Measurements from ENCODE around the gene PDE9A. TPM values are rescaled to one million over a fixed set of nuclear protein-coding genes. Genes with fewer than 3 reads are reported as not detected.
"Not testable (repeated sequence)": the region's sequence is repeated elsewhere in the genome, so short reads cannot be mapped to it uniquely, and the experiment has no call there.

PDE9A gene
- polyA plus RNA-seq, 4 donors, result 36.2 to 41.7 (median 37.7) TPM

DNA sequence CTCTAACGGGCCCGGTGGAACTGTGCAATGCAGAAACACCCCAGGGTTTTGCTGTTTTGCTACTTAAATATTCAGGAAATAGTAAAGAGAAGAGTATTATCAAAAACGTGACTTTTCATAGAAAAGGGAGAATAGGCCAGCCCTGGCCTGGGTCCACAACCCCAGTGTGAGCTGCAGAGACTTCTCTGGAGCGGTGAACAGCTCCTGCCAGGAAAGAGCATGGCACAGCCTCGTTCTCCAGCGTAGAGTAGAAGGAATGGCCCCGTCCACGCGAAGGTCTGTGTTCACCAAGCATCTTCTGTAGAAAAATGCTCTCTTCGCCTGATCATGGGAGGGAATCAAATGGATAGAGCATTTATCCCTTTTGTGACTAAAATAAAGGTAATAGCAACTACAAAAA is 51.4 kb downstream of the PDE9A start:
- no peak for DNase-seq (ENCODE audit: low read depth in 4 of 4, low spot score in 3 of 4)

GRCh38 chr21:42705346-42705745 is 51.9 kb downstream of the PDE9A start:
- DNase-seq (ENCODE audit: low read depth in 4 of 4, low spot score in 3 of 4), result no peak

DNA sequence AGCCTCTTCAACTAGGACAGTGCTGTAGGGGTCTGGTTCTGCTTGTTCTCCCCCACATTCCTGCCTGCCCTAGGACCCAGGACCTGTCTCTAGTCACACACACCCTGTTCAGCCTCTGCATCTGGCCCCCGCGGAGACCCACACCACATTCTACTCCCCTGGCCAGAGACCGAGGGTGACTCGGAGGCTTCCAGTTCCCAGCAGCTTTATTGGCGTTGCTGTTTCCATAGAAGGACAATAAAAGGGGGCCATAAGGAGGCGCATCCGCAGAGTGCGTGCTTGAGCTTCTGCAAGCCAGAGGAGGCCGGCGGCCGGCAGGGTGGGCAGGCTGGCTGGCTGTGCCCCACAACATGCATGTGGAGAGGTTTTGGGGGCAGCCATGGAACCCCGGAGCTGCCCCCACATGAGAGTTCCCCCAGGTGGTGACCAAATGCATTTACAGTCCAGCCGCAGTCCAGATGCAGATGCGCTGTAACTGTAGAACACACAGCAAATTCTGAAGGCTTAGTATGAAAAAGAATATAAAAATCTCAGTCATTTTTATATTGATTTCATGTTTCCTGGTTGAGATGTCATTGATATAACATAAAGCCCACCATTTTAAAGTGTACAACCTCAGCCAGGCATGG is 52.4 kb downstream of the PDE9A start:
- no peak for DNase-seq (ENCODE audit: low read depth in 4 of 4, low spot score in 3 of 4)

DNA sequence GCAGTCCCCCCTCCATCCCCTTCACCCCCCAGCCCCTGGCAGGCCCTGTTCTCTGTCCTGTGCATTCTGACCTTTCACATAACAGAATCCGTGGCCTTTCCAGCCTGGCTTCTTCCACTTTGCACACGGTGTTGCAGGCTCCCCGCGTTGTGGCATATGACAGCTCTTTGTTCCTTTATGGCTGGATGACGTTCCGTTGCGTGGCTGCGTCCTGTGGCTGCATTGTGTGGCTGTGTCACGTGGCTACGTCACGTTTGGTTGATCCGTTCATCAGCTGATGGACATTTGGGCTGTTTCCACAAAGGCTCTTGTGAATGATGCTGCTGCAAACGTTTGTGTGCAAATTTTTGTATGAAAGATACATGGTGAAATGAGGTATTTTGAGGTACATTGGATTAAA is 53.3 kb downstream of the PDE9A start:
- DNase-seq (ENCODE audit: low read depth in 4 of 4, low spot score in 3 of 4), result no peak

- no peak for DNase-seq (ENCODE audit: low read depth in 4 of 4, low spot score in 3 of 4)
Measured at GRCh38 chr21:42707207-42707830, 53.9 kb downstream of the PDE9A start.

DNA sequence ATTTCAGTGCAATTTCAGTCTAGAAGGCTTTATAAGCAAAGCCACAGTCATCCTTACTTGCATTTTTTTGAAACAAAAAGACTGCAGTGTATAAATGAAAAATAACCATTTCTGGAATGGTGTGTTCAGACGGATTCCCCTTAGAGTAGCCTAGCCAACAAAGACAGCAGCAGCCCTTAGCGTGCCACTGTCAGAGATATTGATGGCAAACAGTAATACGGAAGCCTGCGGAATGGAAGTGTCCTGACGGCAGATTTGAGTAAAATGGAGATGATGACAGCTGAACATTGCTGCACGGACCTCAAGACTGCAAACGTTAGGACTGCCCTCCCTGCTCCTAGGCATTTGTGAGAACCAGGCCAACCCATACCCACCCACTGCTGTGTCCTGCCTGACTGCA is 54.7 kb downstream of the PDE9A start:
- no peak for DNase-seq (ENCODE audit: low read depth in 4 of 4, low spot score in 3 of 4)

DNA sequence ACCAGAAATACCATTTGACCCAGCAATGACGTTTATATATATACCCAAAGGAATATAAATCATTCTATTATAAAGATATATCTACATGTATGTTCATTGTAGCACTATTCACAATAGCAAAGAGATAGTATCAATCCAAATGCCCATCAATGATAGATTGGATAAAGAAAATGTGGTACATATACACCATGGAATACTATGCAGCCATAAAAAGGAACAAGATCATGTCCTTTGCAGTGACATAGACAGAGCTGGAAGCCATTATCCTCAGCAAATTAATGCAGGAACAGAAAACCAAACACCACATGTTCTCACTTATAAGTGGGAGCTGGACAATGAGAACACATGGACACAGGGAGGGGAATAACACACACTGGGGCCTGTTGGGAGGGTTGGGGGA is 55.5 kb downstream of the PDE9A start:
- not testable (repeated sequence) for DNase-seq (ENCODE audit: low read depth in 4 of 4, low spot score in 3 of 4)

DNA sequence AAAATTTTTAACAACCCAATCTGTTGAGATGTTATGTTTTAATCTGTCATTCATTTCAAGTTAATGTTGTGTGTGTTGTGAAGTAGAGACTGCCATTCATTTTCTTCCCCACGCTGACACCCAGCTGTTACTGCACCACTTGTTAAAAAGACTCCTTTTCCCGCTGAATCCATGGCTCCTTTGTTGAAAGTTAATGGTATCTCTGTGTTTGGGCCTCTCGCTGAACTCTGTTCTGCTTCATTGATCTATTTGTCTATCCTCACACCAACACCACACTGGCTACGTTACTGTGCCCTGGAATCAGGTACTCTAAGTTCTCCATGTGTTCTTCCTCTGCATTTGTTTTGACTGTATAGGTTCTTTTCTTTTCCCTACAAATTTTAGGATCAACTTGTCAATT is 58.2 kb downstream of the PDE9A start:
- DNase-seq (ENCODE audit: low read depth in 4 of 4, low spot score in 3 of 4), result no peak

- DNase-seq (ENCODE audit: low read depth in 4 of 4, low spot score in 3 of 4), result not testable (repeated sequence)
Measured at GRCh38 chr21:42715427-42715826, 62.0 kb downstream of the PDE9A start.

DNA sequence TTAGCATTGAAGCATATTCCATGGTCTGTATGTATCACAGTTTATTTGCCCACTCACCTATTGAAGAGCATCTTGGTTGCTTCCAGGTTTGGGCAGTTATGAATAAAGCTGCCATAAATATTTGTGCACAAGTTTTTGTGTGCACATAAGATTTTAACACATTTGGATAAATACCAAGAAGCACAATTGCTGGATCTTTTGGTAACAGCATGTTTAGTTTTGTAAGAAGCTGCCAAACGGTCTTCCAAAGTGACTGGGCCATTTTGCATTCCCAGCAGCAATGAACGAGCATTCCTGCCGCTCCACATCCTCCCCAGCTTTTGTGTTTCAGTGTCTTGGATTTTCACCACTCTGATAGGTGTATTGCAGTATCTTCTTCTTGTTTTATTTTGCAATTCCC is 62.7 kb downstream of the PDE9A start:
- DNase-seq (ENCODE audit: low read depth in 4 of 4, low spot score in 3 of 4), result no peak

DNA sequence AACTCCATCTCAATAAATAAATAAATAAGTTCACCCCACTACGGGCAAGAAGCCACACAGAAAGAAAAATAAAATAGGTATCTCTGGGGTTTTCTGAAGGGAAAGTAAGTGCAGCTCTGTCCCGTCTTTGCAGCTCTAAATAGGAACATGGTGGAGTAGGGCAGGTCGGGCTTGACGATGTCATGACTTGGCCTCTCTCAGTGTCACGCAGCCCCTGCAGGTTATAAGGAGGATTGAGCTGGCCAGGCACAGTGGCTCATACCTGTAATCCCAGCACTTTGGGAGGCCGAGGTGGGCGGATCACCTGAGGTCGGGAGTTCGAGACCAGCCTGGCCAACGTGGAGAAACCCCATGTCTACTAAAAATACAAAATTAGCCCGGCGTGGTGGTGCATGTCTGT is 67.1 kb downstream of the PDE9A start:
- DNase-seq (ENCODE audit: low read depth in 4 of 4, low spot score in 3 of 4), result not testable (repeated sequence)

GRCh38 chr21:42721341-42721824 is 68.0 kb downstream of the PDE9A start:
- no peak for DNase-seq (ENCODE audit: low read depth in 4 of 4, low spot score in 3 of 4)

DNA sequence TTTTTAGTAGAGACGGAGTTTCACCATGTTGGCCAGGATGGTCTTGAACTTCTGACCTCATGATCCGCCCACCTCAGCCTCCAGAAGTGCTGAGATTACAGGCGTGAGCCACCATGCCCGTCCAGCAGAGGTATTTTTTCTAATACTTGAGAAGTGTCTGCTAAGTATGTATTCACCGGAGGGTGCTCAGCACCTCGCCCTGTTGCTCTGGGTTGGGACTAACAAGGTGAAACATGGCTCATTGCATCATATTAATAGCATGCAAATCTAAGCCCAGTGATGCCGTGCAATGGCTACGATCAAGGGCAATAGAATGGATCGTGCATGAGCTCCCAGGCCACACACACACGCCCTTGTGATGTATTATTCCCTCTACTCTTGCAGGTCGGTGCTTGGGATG is 68.7 kb downstream of the PDE9A start:
- DNase-seq (ENCODE audit: low read depth in 4 of 4, low spot score in 3 of 4), result no peak

DNA sequence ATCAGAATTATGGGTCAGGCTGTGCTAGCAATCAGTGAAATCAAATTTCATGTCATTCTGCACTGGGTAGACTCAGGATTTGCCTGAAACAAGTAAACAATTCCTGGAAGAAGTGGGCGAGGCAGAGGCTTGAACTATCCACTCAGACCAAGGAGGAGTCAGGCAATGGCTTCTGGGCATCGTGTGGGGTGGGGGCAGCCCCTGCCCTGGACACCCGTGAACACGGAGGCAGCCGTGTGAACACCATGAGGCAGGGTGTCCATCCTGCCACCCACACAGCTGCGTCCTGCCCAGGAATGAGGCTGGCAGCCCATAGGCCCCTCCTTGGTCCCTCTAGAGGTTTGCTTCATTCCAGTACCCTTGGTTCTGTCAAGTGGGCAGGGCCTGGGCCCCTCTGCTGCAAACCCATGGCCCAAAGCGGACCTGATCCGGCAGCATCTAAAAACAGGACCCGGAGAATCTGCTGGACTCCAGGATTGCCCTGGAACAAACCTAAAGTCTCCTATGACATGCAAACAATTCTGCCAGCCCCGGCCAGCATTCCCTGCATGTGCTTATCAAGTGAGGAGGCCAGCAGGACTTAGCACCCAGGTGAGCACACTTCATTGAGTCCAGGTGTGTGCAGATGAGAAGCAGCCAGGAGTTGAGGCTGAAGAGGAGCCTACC is 69.5 kb downstream of the PDE9A start:
- DNase-seq (ENCODE audit: low read depth in 4 of 4, low spot score in 3 of 4), result no peak

- DNase-seq (ENCODE audit: low read depth in 4 of 4, low spot score in 3 of 4), result no peak
Measured at GRCh38 chr21:42724226-42724920, 71.0 kb downstream of the PDE9A start.

GRCh38 chr21:42725416-42725930 is 72.1 kb downstream of the PDE9A start:
- DNase-seq (ENCODE audit: low read depth in 4 of 4, low spot score in 3 of 4), result no peak

- no peak for DNase-seq (ENCODE audit: low read depth in 4 of 4, low spot score in 3 of 4)
Measured at GRCh38 chr21:42731264-42732032, 78.0 kb downstream of the PDE9A start.

- no peak for DNase-seq (ENCODE audit: low read depth in 4 of 4, low spot score in 3 of 4)
Measured at GRCh38 chr21:42732033-42732410, 78.6 kb downstream of the PDE9A start.

DNA sequence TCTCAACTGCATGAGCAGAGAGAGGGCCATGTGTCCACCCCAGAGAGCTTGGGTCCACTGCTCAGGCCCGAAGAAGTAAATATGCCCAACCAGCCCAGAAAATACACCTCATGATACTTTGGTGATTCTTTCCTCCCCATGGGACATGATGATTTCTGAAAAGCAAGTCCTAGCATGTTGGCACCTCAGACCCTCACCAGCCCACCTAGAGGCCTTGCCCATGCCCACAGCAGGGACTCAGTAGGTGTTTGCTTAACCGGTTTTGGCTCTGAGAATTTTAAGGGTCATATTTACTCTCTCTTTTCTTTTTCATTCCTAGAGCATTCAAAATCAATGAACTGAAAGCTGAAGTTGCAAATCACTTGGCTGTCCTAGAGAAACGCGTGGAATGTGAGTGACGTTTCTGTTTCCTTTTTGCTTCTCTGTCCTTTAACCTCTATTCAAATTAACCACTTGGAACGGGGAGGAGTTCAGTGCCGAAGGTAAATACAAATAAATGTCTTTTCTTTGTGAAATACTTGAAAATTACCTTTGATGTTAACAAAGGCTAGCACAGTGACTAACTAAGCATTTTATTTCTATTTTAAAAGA is 79.7 kb downstream of the PDE9A start:
- no peak for DNase-seq (ENCODE audit: low read depth in 4 of 4, low spot score in 3 of 4)

GRCh38 chr21:42733874-42734273 is 80.5 kb downstream of the PDE9A start:
- DNase-seq (ENCODE audit: low read depth in 4 of 4, low spot score in 3 of 4), result no peak
